ELR (cell line): ENCODE measurements around the gene KRTAP12-2.
"Not testable (repeated sequence)": the region's sequence is repeated elsewhere in the genome, so short reads cannot be mapped to it uniquely, and the experiment has no call there.

Experiments
- DNase-seq: peaks from one replicate; pipeline ENCODE4 v3.0.0-alpha.2; 2015; ENCODE audit warnings: low read depth

Gene KRTAP12-2

GRCh38 chr21:44702111-44702972 lies 35.6 kb upstream of the KRTAP12-2 start:
- DNase-seq: no peak

GRCh38 chr21:44701541-44701940 lies 34.8 kb upstream of the KRTAP12-2 start:
- DNase-seq: no peak

- no peak for DNase-seq
Observed at GRCh38 chr21:44701023-44701400, 34.3 kb upstream of the KRTAP12-2 start.

- no peak for DNase-seq
Observed at GRCh38 chr21:44700101-44701022, 33.6 kb upstream of the KRTAP12-2 start.

GRCh38 chr21:44699502-44700001 lies 32.8 kb upstream of the KRTAP12-2 start:
- no peak for DNase-seq

GRCh38 chr21:44697811-44698734 lies 31.3 kb upstream of the KRTAP12-2 start:
- DNase-seq: no peak

GRCh38 chr21:44697172-44697810 lies 30.6 kb upstream of the KRTAP12-2 start, which contains the start of gene KRTAP10-12:
KRTAP10-12 (plus strand) TSS chr21:44697172; CDS start chr21:44697202, 30 bp downstream.
- DNase-seq: not testable (repeated sequence)

GRCh38 chr21:44696572-44696971 lies 29.8 kb upstream of the KRTAP12-2 start:
- no peak for DNase-seq

- no peak for DNase-seq
Observed at GRCh38 chr21:44695641-44696040, 28.9 kb upstream of the KRTAP12-2 start.

- no peak for DNase-seq
Observed at GRCh38 chr21:44695184-44695583, 28.5 kb upstream of the KRTAP12-2 start.

GRCh38 chr21:44694776-44695175 lies 28.0 kb upstream of the KRTAP12-2 start:
- no peak for DNase-seq

- no peak for DNase-seq
Observed at GRCh38 chr21:44692798-44693512, 26.2 kb upstream of the KRTAP12-2 start.

GRCh38 chr21:44691686-44692085 lies 25.0 kb upstream of the KRTAP12-2 start:
- no peak for DNase-seq

- not testable (repeated sequence) for DNase-seq
Observed at GRCh38 chr21:44689740-44690139, 23.0 kb upstream of the KRTAP12-2 start.

GRCh38 chr21:44687671-44688070 lies 20.9 kb upstream of the KRTAP12-2 start:
- DNase-seq: no peak

GRCh38 chr21:44686843-44687561 lies 20.3 kb upstream of the KRTAP12-2 start:
- no peak for DNase-seq

- no peak for DNase-seq
Observed at GRCh38 chr21:44686000-44686781, 19.5 kb upstream of the KRTAP12-2 start.

- not testable (repeated sequence) for DNase-seq
Observed at GRCh38 chr21:44685050-44685449, 18.3 kb upstream of the KRTAP12-2 start.

- no peak for DNase-seq
Observed at GRCh38 chr21:44684483-44684882, 17.8 kb upstream of the KRTAP12-2 start.
